Activated CD4-positive, alpha-beta T cell treated with anti-CD3 and anti-CD28 coated beads, Interleukin-2, amount 50 U/mL, for 16 hours (primary cell): ENCODE results near the gene CDK17.
"Not testable (repeated sequence)": the region's sequence is repeated elsewhere in the genome, so short reads cannot be mapped to it uniquely, and the experiment has no call there.

Source experiments
- DNase-seq: peaks from one replicate; pipeline ENCODE4 v3.0.0-alpha.2; 2020

The CDK17 gene

GRCh38 chr12:96352161-96352835 is 47.9 kb downstream of the CDK17 start:
- no peak for DNase-seq

- peak; percentile 27 for DNase-seq
Observed at GRCh38 chr12:96350982-96351381, 49.3 kb downstream of the CDK17 start.

GRCh38 chr12:96347130-96347699 is 53.0 kb downstream of the CDK17 start:
- no peak for DNase-seq

GRCh38 chr12:96346716-96347115 is 53.5 kb downstream of the CDK17 start:
- DNase-seq, result not testable (repeated sequence)

DNA sequence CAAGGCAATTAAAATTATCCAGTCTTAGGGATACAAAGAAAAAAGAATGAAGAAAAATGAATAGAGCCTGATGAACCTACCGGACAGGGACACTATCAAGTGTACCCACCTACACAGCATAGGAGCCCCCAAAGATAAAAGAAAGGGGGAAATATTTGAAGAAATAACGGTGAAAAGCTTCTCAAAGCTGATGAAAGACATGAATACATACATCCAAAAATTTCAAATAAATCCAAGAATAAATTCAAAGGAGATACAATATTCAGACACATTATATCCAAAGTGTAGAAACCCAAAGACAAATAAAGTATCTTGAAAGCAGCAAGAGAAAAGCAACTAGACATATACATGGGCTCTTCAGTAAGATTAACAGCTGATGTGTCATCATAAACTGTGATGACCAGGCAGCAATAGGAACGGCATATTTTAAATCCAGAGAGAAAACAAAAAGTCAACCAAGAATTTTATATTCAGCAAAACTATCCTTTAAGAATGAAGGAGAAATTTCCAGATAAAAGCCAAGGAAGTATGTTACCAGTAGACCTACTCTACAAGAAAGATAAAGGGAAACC is 56.0 kb downstream of the CDK17 start:
- DNase-seq, result no peak

- peak; percentile 56 for DNase-seq
Observed at GRCh38 chr12:96343347-96343954, 56.8 kb downstream of the CDK17 start.

DNA sequence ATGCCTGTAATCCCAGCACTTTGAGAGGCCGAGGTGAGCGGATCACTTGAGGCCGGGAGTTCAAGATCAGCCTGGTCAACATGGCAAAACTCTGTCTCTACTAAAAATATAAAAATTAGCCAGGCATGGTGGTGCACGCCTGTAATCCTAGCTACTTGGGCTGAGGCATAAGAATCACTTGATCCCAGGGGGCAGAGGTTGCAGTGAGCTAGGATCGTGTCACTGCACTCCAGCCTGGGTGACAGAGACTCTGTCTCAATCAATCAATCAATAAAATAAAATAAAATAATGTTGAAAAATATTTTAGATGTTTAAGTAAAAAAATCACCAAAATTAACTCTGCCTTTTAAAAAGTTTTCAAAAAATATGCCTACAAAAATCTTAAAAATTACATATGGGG is 60.6 kb downstream of the CDK17 start:
- not testable (repeated sequence) for DNase-seq

- DNase-seq, result no peak
Observed at GRCh38 chr12:96338852-96339471, 61.3 kb downstream of the CDK17 start.

GRCh38 chr12:96337953-96338352 is 62.3 kb downstream of the CDK17 start:
- DNase-seq, result no peak

DNA sequence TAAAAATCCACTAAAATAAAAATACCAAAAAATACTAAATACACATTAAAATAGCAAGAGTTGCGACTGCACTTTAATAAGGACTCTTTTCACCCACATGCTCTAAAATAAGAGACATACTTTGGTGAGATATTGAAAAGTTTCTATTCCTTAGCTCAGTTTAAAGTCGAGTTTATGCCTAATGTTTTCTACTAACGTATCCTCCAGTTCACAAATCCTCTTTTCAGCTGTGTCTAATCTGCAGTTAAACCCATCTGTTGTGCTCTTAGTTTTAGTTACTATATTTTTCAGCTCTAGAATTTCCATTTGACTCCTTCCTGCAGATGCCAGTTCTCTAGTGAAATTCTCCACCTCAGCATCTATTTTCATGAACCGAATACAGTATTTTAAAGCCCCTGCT is 63.8 kb downstream of the CDK17 start:
- DNase-seq, result no peak

DNA sequence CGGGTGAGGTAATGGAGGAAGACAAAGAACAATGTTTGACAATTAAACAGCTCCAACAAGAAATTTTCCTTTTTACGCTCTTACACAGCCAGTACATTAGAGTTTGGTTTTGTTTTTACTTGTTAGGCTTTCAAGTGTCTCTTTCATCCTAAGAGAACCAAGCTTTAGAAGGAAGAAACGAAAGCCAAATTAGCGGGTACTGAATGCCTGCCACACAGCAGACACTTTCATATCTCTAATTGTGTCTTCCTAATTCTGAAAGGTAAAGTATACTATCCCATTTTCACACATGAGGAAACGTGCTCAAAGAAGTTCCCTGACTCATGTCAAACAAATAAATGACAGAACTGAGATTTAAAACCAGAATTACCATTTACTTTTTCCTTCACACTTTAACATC is 65.0 kb downstream of the CDK17 start:
- peak; percentile 64 for DNase-seq

DNA sequence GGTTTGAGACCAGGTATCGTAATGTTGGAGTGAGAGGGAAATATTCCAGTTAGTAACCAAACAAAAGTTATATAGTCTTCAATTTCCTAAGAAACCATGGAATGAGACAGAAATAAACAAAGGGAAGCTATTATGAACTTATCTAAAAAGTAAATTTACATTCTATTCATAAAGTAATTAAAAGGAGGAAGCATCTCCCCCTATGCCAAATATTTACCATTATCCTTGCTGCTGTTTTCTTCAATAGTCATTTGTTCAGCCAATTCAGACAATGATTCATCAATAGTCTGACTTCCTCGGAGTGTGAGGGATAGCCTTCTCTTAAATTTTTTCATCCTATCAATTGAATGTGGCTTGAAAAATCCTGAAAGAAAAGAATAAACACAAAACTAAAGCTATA is 65.7 kb downstream of the CDK17 start:
- no peak for DNase-seq

- no peak for DNase-seq
Observed at GRCh38 chr12:96329545-96329944, 70.7 kb downstream of the CDK17 start.

GRCh38 chr12:96329018-96329417 is 71.2 kb downstream of the CDK17 start:
- DNase-seq, result no peak

DNA sequence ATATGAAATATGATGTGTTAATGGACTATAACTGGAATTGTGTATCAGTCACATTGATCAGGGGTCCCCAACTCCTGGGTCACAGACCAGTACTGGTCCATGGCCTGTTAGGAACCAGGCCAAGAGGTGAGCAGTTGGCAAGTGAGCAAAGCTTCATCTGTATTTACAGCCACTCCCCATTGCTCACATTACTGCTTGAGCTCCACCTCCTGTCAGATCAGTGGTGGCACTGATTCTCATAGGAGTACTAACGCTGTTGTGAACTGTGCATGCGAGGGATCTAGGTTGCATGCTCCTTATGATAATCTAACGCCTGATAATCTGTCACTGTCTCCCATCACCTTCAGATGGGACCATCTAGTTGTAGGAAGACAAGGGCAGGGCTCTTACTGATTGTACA is 72.3 kb downstream of the CDK17 start:
- DNase-seq, result no peak

DNA sequence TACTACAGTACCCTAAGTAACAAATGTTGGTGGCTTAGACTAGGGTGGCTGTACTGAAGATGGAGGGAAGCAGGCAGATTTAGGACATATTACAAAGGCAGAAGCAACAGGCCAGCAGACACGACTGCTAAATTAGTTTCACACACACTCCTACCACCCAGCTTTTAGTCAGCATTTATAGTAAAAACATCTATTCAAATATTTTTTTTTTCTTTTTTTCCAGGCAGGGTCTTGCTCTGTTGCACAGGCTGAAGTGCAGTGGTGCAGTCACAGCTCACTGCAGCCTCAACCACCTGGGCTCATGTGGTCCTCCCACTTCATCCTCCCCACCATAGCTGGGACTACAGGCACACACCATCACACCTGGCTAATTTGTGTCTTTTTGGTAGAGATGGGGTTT is 72.9 kb downstream of the CDK17 start:
- no peak for DNase-seq

DNA sequence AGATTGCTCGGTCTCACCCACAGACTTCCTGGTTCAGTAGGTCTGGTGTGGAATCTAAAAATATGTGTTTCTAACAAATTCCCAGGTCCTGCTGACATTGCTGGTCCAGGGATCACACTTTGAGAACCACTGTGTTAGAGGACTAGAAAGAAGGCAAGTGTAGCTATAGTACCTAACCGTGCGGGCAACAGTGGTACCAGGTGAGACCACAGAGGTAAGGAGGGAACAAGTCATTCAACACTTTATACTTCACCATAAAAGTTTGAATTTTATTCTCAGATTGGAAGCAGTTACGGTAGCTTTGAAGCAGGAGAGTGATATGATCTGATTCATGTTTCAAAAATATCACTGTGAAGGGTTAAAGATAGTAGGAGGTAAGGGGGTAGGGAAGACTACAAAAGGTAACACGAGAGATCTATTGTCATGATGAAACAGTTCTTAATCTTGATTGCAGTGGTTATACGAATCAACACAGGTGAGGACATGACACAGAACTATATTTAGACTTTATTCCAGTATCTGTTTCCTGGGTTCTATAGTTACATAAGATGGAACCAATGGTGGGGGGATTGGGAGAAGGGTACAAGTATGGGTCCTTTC is 73.5 kb downstream of the CDK17 start:
- no peak for DNase-seq

- no peak for DNase-seq
Observed at GRCh38 chr12:96323906-96324305, 76.3 kb downstream of the CDK17 start.

- DNase-seq, result no peak
Observed at GRCh38 chr12:96322720-96323119, 77.5 kb downstream of the CDK17 start.

DNA sequence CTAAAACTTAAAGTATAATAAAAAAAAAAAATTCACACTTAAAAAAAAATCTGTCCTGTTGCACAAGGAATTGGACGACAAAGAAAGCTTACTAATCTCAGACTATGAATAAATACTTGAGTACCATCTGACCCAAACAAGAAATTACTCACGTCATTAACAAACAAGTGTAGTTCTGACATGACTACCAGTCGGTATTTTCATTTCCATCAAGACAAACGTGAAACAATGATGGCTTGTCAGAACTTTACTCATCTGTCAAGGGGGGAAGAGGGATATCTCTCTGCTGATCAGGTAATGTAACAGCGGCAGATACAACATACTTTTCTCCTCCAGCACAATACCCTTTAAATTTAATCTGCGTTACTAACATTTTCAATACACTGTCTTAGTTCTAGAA is 78.3 kb downstream of the CDK17 start:
- peak; percentile 68 for DNase-seq

GRCh38 chr12:96317801-96318200 is 82.4 kb downstream of the CDK17 start:
- not testable (repeated sequence) for DNase-seq

GRCh38 chr12:96315741-96316481 is 84.3 kb downstream of the CDK17 start:
- DNase-seq, result not testable (repeated sequence)

- no peak for DNase-seq
Observed at GRCh38 chr12:96314723-96315122, 85.5 kb downstream of the CDK17 start.
